A549 treated with GW870086 at 1 μM for 4 hours (cell line): Measurements from ENCODE around the gene ZNF558. TPM values are rescaled to one million over a fixed set of nuclear protein-coding genes. Genes with fewer than 3 reads are reported as not detected.

Experiments used
- total RNA-seq: library from RNA; stranded (reverse); fragments of 200-300 nt; extraction: Qiagen RNA extraction; gene quantifications from 5 replicates; pipeline ENCODE4 v1.2.3, GENCODE V29; 2022; ENCODE audit warnings: low read depth

Gene ZNF558
- 4.6 to 7.8 TPM (median 6.5 TPM) in 5 replicates for total RNA-seq

DNA sequence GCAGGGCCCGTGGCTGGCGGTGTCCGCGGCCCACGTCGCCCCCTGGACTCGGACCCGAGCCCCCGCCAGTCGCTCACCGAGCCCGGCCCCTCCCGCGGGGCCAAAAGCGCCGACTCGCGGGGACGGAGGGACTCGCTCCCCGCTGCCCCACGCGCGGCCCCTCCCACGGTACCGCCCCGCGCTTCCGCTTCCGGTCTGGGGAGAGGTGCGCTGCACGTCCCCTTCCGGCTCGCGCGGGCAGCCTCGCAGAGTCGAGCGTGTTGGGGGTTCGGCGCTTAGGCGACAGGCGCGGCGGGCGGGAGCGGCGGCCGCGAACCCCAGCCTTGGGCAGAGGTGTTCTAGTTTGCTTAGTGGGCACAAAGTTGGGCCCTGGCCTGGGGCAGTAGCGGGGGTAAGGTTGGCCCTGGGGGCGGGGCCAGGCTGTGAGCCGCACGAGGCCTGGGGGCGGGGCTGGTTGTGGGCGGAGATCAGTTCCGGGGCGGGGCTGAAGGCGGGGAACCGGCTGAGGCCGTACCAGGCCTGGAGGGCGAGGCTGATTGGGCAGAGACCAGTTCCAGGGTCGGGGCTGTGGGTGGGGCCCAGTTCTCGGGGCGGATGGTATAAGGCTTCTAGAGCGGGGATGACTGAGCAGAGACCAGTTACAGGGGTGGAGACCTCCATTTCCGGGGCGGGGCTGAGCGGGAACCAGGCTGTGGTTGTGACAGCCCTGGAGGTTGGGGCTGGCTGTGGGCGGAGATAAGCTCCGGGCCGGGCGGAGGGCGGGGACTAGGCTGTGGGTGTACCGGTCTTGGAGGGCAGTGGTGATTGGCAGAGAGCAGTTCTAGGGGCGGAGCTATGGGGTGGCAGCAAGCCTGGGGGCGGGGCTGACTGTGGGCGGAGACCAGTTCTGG, at the start of gene ZNF558, which contains the start of gene MBD3L1:
Gene ZNF558 (minus strand): TSS at position 173 of the 890 bp plus-strand sequence. CDS start 9,645 bp downstream, outside the sequence.
Gene MBD3L1 (plus strand): TSS at position 246 of the 890 bp plus-strand sequence. CDS start 10,302 bp downstream, outside the sequence.

Other genes with a start within 250 kb of the ZNF558 start
- 8.8 to 15.2 TPM (median 12.9 TPM) in 5 replicates for gene ADAMTS10, start 221.6 kb downstream of the ZNF558 start, total RNA-seq
- not detected in 5 replicates for gene NFILZ, start 201.7 kb downstream of the ZNF558 start, total RNA-seq
- not detected in 5 replicates for gene ACTL9, start 133.5 kb downstream of the ZNF558 start, total RNA-seq
- not detected in 5 replicates for gene OR2Z1, start 110.7 kb downstream of the ZNF558 start, total RNA-seq
- gene MBD3L1, start 73 bp upstream of the ZNF558 start, total RNA-seq = not detected in 5 replicates
- gene MUC16, start 178.1 kb upstream of the ZNF558 start, total RNA-seq = 0.02 to 0.23 TPM (median 0.04 TPM) in 4 of 5 replicates, not detected in the other